Activated T-cell treated with anti-CD3 and anti-CD28 coated beads, Interleukin-2, amount 50 U/mL, for 4 hours (primary cell): ENCODE results near the gene STS. TPM values are rescaled to one million over a fixed set of nuclear protein-coding genes. Genes with fewer than 3 reads are reported as not detected.

Experiments
- ATAC-seq, 2 donors: fragments of 200-7000 bp; cut with Tn5 transposase; one replicate each; pipeline ENCODE4 v1.10.0; 2021
- DNase-seq: peaks from one replicate; pipeline ENCODE4 v3.0.0-alpha.2; 2020
- H3K27me3 Mint-ChIP-seq: one replicate; pipeline ENCODE4 v1.8.0; 2021; ENCODE audit warnings: low read depth, mixed read lengths
- H3K36me3 Mint-ChIP-seq: one replicate; pipeline ENCODE4 v1.8.0; 2022; ENCODE audit warnings: mixed read lengths; ENCODE audit not compliant: insufficient read depth
- H3K4me1 Mint-ChIP-seq: one replicate; pipeline ENCODE4 v1.8.0; 2021; ENCODE audit warnings: low read depth, mixed read lengths
- H3K4me3 Mint-ChIP-seq: one replicate; pipeline ENCODE4 v1.8.0; 2021; ENCODE audit warnings: mild to moderate bottlenecking, moderate library complexity, mixed read lengths
- H3K9me3 Mint-ChIP-seq: one replicate; pipeline ENCODE4 v1.8.0; 2021; ENCODE audit warnings: mixed read lengths
- total RNA-seq, 3 donors: library from RNA; stranded (reverse); gene quantifications; one replicate each; pipeline ENCODE4 v1.2.1, GENCODE V29; 2021

The STS gene
- total RNA-seq, 3 donors from 2014 or later, result 1.6 to 2.4 (median 1.6) TPM

DNA sequence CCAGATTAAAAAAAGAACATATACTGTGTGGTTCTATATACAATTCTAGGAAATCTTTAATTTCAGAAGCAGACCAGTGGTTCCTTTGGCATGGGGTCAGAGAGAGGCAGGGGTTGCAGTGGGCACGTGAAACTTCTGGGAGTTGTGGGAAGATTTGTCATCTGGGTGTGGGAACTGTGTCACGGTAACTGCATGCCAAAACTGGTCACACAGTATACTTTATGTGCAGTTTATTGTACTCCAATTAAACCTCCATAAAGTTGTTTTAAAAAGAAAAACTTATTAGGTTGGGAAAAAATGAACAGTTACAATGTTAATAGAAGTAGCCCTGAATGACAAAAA is 26.7 kb upstream of the STS start:
- no peak for DNase-seq
- Mint-ChIP-seq H3K27me3 (no peaks in the 10 kb centered on the region), H3K4me3 (no peak overlapping the region), H3K9me3 (no peaks in the 10 kb centered on the region), H3K4me1 (peaks cover 12% of the 10 kb centered on the region), H3K36me3 (peaks cover 3% of the 10 kb centered on the region)
- no peak for ATAC-seq

DNA sequence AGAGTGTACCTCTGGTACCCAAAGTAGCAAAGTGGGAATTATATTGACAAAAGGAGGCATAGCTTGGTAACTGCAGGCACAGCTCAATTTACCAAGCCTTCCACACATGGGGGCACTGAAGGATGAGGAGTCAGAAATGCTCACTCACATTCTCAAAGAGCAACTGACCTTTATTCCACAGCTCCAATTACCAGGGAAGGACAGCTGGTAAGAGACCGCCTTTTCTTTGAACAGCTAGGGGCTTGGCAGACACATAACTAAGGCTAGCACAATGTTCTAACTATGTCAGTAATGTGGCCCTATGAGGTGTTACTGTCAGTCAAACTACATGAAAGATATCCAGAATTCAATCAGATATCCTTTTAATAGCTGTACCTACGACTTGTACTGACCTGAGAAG is 20.5 kb upstream of the STS start:
- no peaks in the 10 kb centered on the region for H3K27me3 Mint-ChIP-seq
- peaks cover 5% of the 10 kb centered on the region for H3K4me1 Mint-ChIP-seq
- H3K9me3 Mint-ChIP-seq, result no peaks in the 10 kb centered on the region
- H3K36me3 Mint-ChIP-seq, result no peaks in the 10 kb centered on the region
- DNase-seq (no peak), ATAC-seq (no peak)
- no peak overlapping the region for H3K4me3 Mint-ChIP-seq

DNA sequence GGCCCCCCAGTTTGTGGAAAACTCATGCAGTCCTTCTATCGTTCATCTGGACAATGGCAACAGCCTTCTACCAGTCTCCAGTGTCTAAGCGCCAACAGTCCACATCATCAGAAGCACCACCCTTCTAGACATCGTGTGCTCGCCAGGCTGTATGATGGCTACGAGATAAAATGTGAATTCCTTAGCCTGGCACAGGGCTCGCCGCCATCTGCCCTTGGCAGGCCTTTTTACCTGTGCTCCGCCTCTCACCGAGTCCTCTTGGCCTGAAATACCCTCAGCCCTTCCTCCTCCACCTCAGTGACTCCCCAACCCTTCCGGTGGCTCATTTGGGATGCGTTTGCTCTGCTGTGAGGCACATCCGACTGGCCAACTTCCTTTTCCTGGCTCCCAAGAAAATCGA is 15.9 kb upstream of the STS start:
- Mint-ChIP-seq H3K27me3 (no peaks in the 10 kb centered on the region), H3K36me3 (no peaks in the 10 kb centered on the region), H3K4me3 (no peak overlapping the region), H3K9me3 (no peaks in the 10 kb centered on the region), H3K4me1 (peaks cover 26% of the 10 kb centered on the region)
- ATAC-seq (no peak), DNase-seq (no peak)

DNA sequence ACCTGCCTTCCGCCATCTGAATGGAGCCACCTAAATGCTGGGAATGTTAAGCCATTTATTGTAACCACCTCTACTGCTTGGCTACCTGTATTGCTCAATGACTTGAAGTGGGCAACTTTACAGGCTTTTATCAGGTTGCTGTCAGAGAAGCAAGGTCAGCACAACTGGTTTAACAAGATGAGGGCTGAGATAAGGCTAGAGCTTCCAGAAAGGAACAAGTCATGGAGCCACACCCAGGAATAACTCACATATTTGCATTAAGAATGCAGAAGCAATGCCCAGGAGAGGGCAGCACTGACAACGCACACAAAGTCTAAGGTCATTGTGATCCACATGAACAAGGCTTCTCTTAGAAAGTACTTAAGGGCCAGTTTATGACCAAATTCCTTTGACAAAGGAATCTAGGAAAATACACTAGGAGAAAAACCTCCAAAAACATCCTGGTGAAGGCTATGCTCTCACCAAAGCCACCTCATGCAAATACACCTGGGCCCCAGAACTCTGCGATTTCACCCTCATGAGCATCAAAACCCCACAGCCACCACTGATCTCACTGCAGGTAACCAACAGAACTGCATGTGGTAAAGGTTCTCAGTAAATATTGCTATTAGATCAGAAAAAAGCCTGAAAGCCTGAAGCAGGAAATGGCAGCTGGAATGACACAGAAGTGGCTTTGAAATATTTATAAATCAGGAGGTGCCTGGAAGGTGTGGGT is 15.0 kb upstream of the STS start:
- Mint-ChIP-seq H3K36me3 (no peaks in the 10 kb centered on the region), H3K27me3 (no peaks in the 10 kb centered on the region), H3K4me1 (peaks cover 26% of the 10 kb centered on the region), H3K9me3 (no peaks in the 10 kb centered on the region), H3K4me3 (no peak overlapping the region)
- peak in 1 of 2 donors; percentile 66 for ATAC-seq
- peak; percentile 15 for DNase-seq

DNA sequence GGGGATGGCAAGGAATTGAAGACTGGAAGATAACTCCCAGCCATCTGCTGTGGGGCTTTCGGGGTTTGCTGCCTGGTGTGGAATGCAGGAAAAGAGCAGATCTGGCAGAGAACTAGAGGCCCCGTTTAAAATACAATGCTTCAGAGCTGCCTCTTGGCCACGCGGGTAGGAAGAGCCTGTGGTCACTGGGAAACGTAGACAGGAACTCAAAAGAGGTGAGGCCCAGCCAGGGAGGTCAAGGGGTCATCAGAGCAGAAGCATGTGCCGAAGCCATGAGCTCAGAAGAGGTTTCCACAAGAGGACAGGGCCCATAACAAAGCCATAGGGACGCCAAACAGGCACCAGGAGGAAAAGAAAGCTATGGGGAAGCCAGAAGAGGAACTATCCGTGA is 14.5 kb upstream of the STS start:
- ATAC-seq (no peak), DNase-seq (no peak)
- no peaks in the 10 kb centered on the region for H3K27me3 Mint-ChIP-seq
- no peaks in the 10 kb centered on the region for H3K9me3 Mint-ChIP-seq
- H3K4me3 Mint-ChIP-seq, result no peak overlapping the region
- no peaks in the 10 kb centered on the region for H3K36me3 Mint-ChIP-seq
- peaks cover 26% of the 10 kb centered on the region for H3K4me1 Mint-ChIP-seq

DNA sequence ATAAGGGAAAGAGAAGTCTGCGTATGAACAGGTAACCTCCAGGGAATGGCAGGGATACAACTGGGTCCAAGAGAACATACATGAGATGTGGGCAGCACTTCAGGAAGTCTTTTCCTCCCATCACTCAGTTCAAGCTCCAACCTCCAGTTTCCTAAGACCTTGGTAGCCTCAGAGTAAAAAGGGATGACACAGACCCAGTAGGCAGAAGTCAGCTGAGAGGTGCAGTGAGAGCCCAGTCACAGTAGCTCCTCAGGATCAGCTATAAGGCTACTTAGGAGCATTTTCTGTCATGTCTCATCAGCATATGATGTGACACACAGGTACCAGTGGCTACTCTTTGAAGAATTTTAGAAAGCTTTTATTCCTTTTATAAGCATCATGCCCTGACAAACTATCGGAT is 12.5 kb upstream of the STS start:
- no peak overlapping the region for H3K4me3 Mint-ChIP-seq
- ATAC-seq (no peak), DNase-seq (no peak)
- no peaks in the 10 kb centered on the region for H3K27me3 Mint-ChIP-seq
- peaks cover 29% of the 10 kb centered on the region for H3K4me1 Mint-ChIP-seq
- peaks cover 4% of the 10 kb centered on the region for H3K36me3 Mint-ChIP-seq
- H3K9me3 Mint-ChIP-seq, result no peaks in the 10 kb centered on the region

DNA sequence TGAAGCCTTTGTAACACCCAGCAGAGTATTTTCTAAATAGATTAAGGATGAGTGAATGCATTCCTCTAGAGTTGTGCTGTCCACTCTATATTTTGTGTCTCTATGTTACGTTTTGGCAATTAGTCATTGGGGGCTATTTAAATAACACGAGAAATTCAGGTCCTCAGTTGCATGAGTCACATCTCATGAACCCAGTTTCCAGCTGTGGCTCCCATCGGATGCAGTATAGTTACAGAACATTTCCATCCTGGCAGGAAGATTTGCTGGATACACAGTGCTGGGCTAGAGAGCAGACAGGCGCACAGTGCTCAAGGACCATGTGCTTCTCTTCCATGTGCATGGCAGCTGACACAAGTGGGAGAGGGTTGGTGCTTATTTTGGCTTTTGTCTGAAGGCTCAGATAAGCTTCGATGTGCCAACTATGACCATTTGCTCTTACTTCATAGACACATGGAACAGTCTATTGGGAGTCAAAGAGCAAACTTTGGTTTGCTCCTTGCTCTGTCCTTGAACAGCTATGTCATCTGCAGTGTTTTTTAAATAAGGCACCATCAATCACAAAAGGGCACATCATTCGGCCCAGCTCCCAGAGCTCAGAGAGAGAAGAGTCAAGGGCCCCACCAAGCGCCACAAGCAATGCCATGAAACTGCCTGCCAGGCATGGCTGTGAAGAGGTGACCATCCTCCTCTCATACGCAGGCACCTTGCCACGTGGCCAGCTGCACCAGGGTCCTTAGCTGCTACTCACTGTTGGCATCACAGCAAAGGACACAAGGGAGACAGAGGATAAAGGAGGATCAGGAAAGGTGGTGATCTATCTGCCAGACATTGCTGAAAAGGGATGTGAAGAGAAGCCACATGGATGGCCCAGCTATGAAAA is 8.1 kb upstream of the STS start:
- no peaks in the 10 kb centered on the region for H3K27me3 Mint-ChIP-seq
- peaks cover 14% of the 10 kb centered on the region for H3K4me1 Mint-ChIP-seq
- peaks cover 4% of the 10 kb centered on the region for H3K36me3 Mint-ChIP-seq
- no peaks in the 10 kb centered on the region for H3K9me3 Mint-ChIP-seq
- DNase-seq, result no peak
- no peak for ATAC-seq
- no peak overlapping the region for H3K4me3 Mint-ChIP-seq

DNA sequence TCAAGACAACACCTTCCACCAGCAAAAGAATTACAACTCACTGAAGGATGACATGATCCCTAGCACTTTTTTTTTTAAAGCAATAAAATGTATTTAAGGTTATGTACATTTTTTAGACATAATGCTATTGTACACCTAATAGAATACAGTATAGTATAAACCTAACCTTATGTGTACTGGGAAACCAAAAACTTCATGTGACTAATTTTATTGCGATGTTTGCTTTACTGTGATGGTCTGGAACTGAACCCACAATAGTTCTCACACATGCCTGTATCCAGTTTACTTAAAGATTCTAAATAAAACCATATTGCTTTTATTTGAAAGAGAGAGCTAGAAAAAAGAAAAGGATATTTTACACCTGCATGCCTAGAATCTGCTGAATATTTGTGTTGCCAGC is 4.4 kb upstream of the STS start:
- H3K4me1 Mint-ChIP-seq, result peaks cover 16% of the 10 kb centered on the region
- no peaks in the 10 kb centered on the region for H3K9me3 Mint-ChIP-seq
- peaks cover 4% of the 10 kb centered on the region for H3K36me3 Mint-ChIP-seq
- H3K4me3 Mint-ChIP-seq, result no peak overlapping the region
- no peaks in the 10 kb centered on the region for H3K27me3 Mint-ChIP-seq
- DNase-seq (no peak), ATAC-seq (no peak)

DNA sequence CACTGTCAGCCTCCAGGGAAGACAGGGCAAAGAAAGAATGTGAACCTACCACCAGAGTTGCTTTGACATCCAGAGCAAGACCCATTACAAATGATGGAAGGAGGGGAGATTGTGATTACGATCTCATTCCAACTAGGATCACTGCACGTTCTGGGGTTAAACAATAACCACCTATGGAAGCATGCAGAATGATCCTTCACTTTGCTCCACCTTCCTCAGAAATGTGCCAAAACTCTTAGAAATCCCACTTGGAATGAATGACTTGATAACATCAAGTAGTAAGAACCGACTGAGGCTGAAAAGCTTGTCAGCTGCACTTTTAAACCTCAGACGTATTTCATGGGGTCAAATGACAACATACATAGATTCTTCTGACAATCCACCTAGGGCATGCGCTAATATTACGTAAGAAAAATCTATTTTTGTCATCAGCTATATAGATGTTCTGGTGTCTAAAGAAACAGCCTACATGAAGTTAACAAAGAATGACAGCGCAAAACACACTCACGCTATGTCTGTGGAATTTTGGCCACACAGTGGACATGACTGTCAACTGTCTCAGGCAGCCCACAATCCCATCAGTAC is 3.5 kb upstream of the STS start:
- H3K27me3 Mint-ChIP-seq, result no peaks in the 10 kb centered on the region
- peaks cover under 1% of the 10 kb centered on the region for H3K36me3 Mint-ChIP-seq
- no peak overlapping the region for H3K4me3 Mint-ChIP-seq
- ATAC-seq (no peak), DNase-seq (no peak)
- peaks cover 13% of the 10 kb centered on the region for H3K4me1 Mint-ChIP-seq
- no peaks in the 10 kb centered on the region for H3K9me3 Mint-ChIP-seq

DNA sequence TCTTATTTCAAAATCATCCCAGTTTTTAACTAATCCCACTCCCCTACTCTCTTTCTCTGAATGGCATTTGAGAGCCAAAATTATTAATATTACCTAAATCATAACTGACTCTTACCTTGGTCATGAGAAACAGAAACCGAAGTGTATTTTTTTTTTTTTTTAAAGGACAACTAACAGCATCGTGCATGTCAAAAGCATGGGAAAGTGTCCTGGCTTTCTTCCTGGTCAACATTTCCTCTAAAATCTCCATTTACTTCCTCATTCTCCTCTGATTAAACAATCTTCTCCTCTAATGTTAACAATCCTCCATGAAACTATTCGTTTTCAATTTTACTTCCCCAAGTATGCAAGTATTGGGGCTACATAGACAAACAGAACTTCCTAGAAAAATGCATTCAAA is 2.1 kb upstream of the STS start:
- DNase-seq, result no peak
- Mint-ChIP-seq H3K4me1 (peaks cover 13% of the 10 kb centered on the region), H3K36me3 (no peaks in the 10 kb centered on the region), H3K9me3 (no peaks in the 10 kb centered on the region), H3K4me3 (no peak overlapping the region), H3K27me3 (no peaks in the 10 kb centered on the region)
- ATAC-seq, result no peak

DNA sequence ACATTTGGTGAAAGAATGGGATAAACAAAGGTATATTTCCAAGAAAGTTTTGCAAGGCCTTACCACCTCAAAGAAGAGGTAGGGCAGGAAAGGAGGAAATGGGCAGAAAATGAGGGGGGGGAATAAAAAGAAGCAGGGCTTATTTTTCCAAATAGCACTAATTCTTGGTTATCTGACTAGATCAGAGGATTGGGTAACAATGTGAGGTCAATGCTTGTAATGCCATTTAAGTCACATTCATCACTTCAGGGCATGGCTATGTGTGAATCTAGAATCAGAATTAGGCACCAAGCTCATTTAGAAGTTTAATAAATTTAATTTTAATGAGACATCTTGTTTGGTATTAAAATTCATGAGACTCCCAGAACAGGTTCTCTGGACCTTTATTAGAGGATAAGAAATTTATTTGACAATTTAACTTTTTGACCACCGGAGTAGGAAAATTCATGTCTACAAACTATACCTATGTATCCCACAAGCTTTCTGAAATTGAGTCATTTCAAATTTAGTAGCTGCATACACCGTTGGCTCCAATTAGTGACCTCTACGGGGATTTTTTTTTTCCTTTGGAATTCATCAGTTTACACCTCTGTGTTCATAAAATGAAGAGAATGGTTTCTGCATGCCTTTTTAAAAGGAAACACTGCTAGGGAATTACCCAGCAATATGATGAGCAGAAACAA is 1.4 kb upstream of the STS start:
- Mint-ChIP-seq H3K4me3 (peak overlapping the region; percentile 13), H3K27me3 (no peaks in the 10 kb centered on the region), H3K36me3 (no peaks in the 10 kb centered on the region), H3K9me3 (no peaks in the 10 kb centered on the region), H3K4me1 (peaks cover 13% of the 10 kb centered on the region)
- no peak for DNase-seq
- no peak for ATAC-seq

DNA sequence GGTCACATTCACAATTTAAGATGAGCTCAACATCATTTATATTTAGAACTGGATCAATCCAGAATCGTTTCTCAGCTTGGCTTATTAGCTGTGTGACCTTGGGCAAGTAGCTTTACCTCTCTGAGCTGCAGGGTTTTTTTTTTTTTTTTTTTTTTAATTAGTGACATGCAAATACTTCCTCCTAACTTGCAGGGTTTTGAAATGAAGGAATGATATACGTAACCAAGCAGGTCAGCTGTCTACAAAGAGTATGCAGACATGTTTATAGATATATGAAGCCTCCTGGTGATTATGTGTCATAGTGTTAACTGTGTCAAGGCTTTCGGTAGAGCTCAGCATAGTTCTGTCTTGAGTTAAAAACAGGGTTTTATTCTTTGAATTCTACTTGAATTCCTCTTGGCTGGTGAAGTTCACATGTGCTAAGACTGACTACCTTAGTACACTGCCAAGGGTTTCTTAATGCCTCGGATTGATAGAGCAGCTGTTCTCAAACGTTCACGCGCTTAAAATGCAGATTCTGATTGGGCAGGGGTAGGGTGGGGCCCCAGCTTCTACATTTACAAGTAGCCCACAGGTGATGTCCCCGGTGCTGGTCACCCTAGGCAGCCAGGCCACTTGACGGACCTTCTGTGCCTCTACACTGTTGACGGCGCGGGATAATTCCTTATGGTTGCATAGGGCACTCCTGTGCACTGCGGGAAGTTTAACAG is 654 bp upstream of the STS start:
- DNase-seq (no peak), ATAC-seq (peak in 1 of 2 donors; percentile 3)

DNA sequence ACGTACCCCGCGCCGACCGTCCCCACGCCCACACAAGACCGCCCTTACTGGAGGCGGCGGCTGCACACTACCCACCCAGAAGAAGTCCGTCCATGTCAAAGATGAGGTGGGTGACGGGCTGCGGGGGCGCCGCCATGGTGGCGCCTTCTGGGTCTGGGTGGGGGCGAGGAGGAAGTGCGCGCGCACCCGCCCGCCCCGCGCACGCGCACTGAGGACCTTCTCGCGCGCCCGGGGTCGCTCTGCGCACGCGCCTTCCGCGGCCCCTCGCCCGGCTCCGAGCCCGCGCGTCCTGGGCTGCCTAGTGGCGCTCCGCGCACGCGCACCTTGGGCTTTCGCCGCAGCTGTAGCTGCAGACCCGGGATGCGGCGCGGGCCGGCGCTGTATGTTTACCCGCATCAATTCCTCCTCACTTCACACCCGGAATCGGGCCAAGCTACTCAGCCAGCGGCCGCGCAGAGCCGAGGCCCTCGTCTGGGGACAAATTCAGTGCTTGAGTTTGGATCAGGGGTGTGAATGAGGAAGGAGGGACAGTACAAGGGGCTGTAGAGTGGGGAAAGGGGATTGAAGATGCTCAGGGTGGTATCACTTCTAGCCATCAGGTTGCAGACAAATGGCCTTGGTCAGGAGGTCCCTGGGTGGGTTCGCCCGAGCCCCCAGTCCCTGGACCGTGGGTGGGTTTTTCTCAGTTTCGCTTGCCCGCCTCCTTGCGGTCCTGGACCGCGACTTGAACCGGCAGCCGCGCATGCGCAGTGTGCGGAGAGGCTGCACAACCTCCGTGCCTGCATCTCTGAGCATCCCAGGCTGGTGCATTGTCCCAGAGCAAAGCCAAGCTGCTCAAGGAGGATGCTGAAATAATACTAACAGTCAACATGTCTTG is 704 bp downstream of the STS start, which contains the start of gene PUDP:
Gene PUDP, minus strand, starts transcription at position 176 of the 877 bp plus-strand sequence. Its CDS starts 40 bp downstream, at position 136.
- H3K4me1 Mint-ChIP-seq, result peaks cover 13% of the 10 kb centered on the region
- H3K27me3 Mint-ChIP-seq, result no peaks in the 10 kb centered on the region
- DNase-seq (peak; percentile 88), ATAC-seq (peak; percentile 91 to 92)
- H3K4me3 Mint-ChIP-seq, result peak within 1 kb of the TSS; percentile 83
- no peaks in the 10 kb centered on the region for H3K9me3 Mint-ChIP-seq
- no peaks in the 10 kb centered on the region for H3K36me3 Mint-ChIP-seq

More for the DNA sequence above, 654 bp upstream of the STS start:
- no peaks in the 10 kb centered on the region for H3K36me3 Mint-ChIP-seq
- no peaks in the 10 kb centered on the region for H3K27me3 Mint-ChIP-seq
- H3K4me3 Mint-ChIP-seq, result peak overlapping the region; percentile 82
- peaks cover 13% of the 10 kb centered on the region for H3K4me1 Mint-ChIP-seq
- no peaks in the 10 kb centered on the region for H3K9me3 Mint-ChIP-seq
